HG03354 (cell line): ENCODE results near the gene NPC2.

ENCODE experiments used
- ATAC-seq: cut with Tn5 transposase; IDR thresholded peaks from one replicate; pipeline ENCODE4 v1.9.1; 2021; ENCODE audit warnings: mild to moderate bottlenecking; ENCODE audit not compliant: unreplicated experiment, poor library complexity, severe bottlenecking

NPC2 gene

DNA sequence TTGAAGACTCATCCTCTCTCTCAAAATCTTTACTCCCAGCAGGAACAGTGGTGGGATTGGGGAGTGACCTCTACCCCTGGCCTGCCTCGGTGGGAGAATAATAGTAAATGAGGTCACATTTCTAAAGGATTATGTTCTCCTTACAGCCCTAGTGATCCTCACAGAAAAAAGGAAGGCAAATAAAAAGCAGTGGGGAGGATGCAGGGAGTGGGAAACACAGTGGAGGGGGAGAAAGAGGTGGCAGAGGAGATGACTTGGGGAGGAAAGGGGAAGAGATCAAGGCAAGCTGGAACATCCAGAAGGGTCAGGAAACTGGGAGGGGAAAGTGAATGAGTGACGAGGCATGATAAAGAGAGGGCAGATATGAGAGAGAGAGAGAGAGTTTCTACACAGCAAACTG is 58.8 kb downstream of the NPC2 start:
- no peak for ATAC-seq

DNA sequence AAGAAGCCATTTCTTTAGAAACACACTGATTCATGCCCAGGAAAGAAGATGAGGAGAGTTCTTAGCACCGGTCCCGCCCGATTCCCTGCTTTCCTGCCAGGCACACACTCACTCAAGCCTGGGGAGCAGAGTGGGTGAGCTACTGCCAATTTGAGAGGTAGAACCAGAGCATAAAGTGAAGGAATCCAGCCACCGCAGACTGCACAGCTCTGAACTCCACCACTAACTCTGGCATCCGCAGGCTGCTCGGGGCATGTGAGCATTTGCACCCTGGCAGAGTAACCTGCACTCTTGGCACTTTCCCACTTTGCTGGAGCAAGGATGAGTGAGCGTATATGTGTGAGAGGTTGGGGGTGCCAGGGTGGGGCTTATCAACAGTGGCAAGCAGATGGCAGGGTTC is 63.1 kb downstream of the NPC2 start:
- ATAC-seq = no peak
